Measurements from ENCODE around the gene CACNA1S.

GRCh38 chr1:201023517-201023902, 88.7 kb downstream of the CACNA1S start, which contains the start of gene KIF21B:
- TF ChIP-seq CTCF (IDR thresholded peaks at IDR 0.05) = no peak
- no peak for TF ChIP-seq POLR2A (IDR thresholded peaks at IDR 0.05)
- no peak for TF ChIP-seq POLR2AphosphoS5 (IDR thresholded peaks at IDR 0.05)
